OCI-LY1 (cell line): Measurements from ENCODE around the gene ANTXRL.

Experiments
- CTCF ChIP-seq: fragments of 200-600 bp; sonication (generic), shearing (Covaris generic); IDR thresholded peaks from 2 replicates; pipeline ENCODE4 v1.5.1; 2017; ENCODE audit warnings: mild to moderate bottlenecking, antibody characterized with exemption, low read length, moderate library complexity, mixed read lengths
- EZH2 ChIP-seq: fragments of 200-600 bp; sonication (generic), shearing (Covaris generic); IDR thresholded peaks from 2 replicates; pipeline ENCODE4 v1.8.0; 2017; ENCODE audit warnings: borderline replicate concordance, mixed run types, mild to moderate bottlenecking, antibody characterized with exemption, low read length, moderate library complexity, mixed read lengths

GRCh38 chr10:46326971-46327370 lies 40.2 kb downstream of the ANTXRL start:
- no peak for TF ChIP-seq CTCF
- no peak for TF ChIP-seq EZH2
